WTC11 (cell line): ENCODE measurements around the gene BMP7. TPM values are rescaled to one million over a fixed set of nuclear protein-coding genes. Genes with fewer than 3 reads are reported as not detected.
A peak's percentile ranks its signal among the peaks of the same experiment; 100 is the strongest.

Source experiments
- ATAC-seq: fragments of 200-7000 bp; cut with Tn5 transposase; 2 replicates; pipeline ENCODE4 v1.10.0; 2021; ENCODE audit warnings: mild to moderate bottlenecking, moderate library complexity
- CTCF ChIA-PET: fragments of 300-600 bp; sonication (Branson Sonifier 250); formaldehyde crosslinking; loops from one replicate; lab custom pipeline; 2021; ENCODE audit warnings: antibody characterized with exemption; lab: Charles Lee
- POLR2A ChIA-PET: fragments of 350-600 bp; sonication (Branson Sonifier 250); formaldehyde crosslinking; loops from one replicate; lab custom pipeline; 2021; ENCODE audit warnings: antibody characterized with exemption; lab: Charles Lee
- DNase-seq: peaks from one replicate; pipeline ENCODE4 v3.0.0; 2021; ENCODE audit warnings: low spot score
- H3K27ac Mint-ChIP-seq: 2 replicates; pipeline ENCODE4 v1.8.0; 2021; ENCODE audit warnings: mixed read lengths
- H3K27me3 Mint-ChIP-seq: 2 replicates; pipeline ENCODE4 v1.8.0; 2021; ENCODE audit warnings: low read depth, mild to moderate bottlenecking, moderate library complexity, mixed read lengths
- H3K36me3 Mint-ChIP-seq: 2 replicates; pipeline ENCODE4 v1.8.0; 2021; ENCODE audit warnings: mixed read lengths
- H3K4me1 Mint-ChIP-seq: 2 replicates; pipeline ENCODE4 v1.8.0; 2022; ENCODE audit warnings: mixed read lengths
- H3K4me3 Mint-ChIP-seq: 2 replicates; pipeline ENCODE4 v1.8.0; 2021; ENCODE audit warnings: mild to moderate bottlenecking, moderate library complexity, mixed read lengths
- H3K9me3 Mint-ChIP-seq: 2 replicates; pipeline ENCODE4 v1.8.0; 2021; ENCODE audit warnings: mixed read lengths
- ARID4B ChIP-seq: sonication (generic); formaldehyde crosslinking; IDR thresholded peaks from 2 replicates; pipeline ENCODE4 v1.8.0; 2023; ENCODE audit warnings: missing genetic modification reagents, mild to moderate bottlenecking, borderline replicate concordance
- ATF6 ChIP-seq: sonication (generic); formaldehyde crosslinking; IDR thresholded peaks from 2 replicates; pipeline ENCODE4 v1.8.1; 2023; ENCODE audit warnings: mild to moderate bottlenecking, missing genetic modification reagents
- CBFB ChIP-seq: sonication (generic); formaldehyde crosslinking; IDR thresholded peaks from 2 replicates; pipeline ENCODE4 v1.8.1; 2022; ENCODE audit warnings: mild to moderate bottlenecking, low read depth, missing genetic modification reagents
- CREM ChIP-seq: sonication (generic); formaldehyde crosslinking; IDR thresholded peaks from 2 replicates; pipeline ENCODE4 v1.8.1; 2022; ENCODE audit warnings: mild to moderate bottlenecking, missing genetic modification reagents, moderate library complexity
- E2F1 ChIP-seq: sonication (generic); formaldehyde crosslinking; IDR thresholded peaks from 2 replicates; pipeline ENCODE4 v1.8.0; 2022; ENCODE audit warnings: mild to moderate bottlenecking, missing genetic modification reagents
- ERG ChIP-seq: fragments of 250-450 bp; sonication (Bioruptor Pico); IDR thresholded peaks from 2 replicates; pipeline ENCODE4 v1.8.0; 2021; ENCODE audit warnings: mild to moderate bottlenecking
- HMGA2 ChIP-seq: fragments of 250-450 bp; sonication (Bioruptor Pico); IDR thresholded peaks from 2 replicates; pipeline ENCODE4 v1.4.0; 2021; ENCODE audit warnings: mild to moderate bottlenecking, moderate library complexity
- JUN ChIP-seq: sonication (generic); formaldehyde crosslinking; IDR thresholded peaks from 2 replicates; pipeline ENCODE4 v1.8.0; 2023; ENCODE audit warnings: mild to moderate bottlenecking, missing genetic modification reagents
- MAX ChIP-seq: sonication (generic); formaldehyde crosslinking; IDR thresholded peaks from 2 replicates; pipeline ENCODE4 v1.8.0; 2022; ENCODE audit warnings: mild to moderate bottlenecking, missing genetic modification reagents
- NFATC4 ChIP-seq: fragments of 250-450 bp; sonication (Bioruptor Pico); IDR thresholded peaks from 2 replicates; pipeline ENCODE4 v1.9.0; 2021; ENCODE audit warnings: mild to moderate bottlenecking
- NR3C1 ChIP-seq: sonication (generic); formaldehyde crosslinking; conservative IDR thresholded peaks from 2 replicates; pipeline ENCODE4 v1.8.1; 2023; ENCODE audit warnings: low read depth, mild to moderate bottlenecking, missing genetic modification reagents
- RORB ChIP-seq: fragments of 250-450 bp; sonication (Bioruptor Pico); IDR thresholded peaks from 2 replicates; pipeline ENCODE4 v1.9.0; 2021; ENCODE audit warnings: mild to moderate bottlenecking
- SP1 ChIP-seq: sonication (generic); formaldehyde crosslinking; conservative IDR thresholded peaks from 2 replicates; pipeline ENCODE4 v1.8.1; 2022; ENCODE audit warnings: missing genetic modification reagents
- USF2 ChIP-seq: sonication (generic); formaldehyde crosslinking; IDR thresholded peaks from 2 replicates; pipeline ENCODE4 v1.8.1; 2023; ENCODE audit warnings: mild to moderate bottlenecking, missing genetic modification reagents, moderate library complexity
- ZNF219 ChIP-seq: sonication (generic); formaldehyde crosslinking; IDR thresholded peaks from 2 replicates; pipeline ENCODE4 v1.8.0; 2023; ENCODE audit warnings: missing genetic modification reagents, mild to moderate bottlenecking, borderline replicate concordance
- ZNF281 ChIP-seq: sonication (generic); formaldehyde crosslinking; IDR thresholded peaks from 2 replicates; pipeline ENCODE4 v1.8.0; 2023; ENCODE audit warnings: mild to moderate bottlenecking, missing genetic modification reagents
- ZNF423 ChIP-seq: fragments of 250-450 bp; sonication (Bioruptor Pico); IDR thresholded peaks from 2 replicates; pipeline ENCODE4 v2.1.2; 2022; ENCODE audit warnings: mild to moderate bottlenecking, moderate library complexity
- total RNA-seq: library from RNA; stranded (reverse); gene quantifications from 3 replicates; pipeline ENCODE4 v1.2.3, GENCODE V29; 2021
- TF ChIP-seq, protein P1 (sequence below): fragments of 250-450 bp; sonication (Bioruptor Pico); IDR thresholded peaks from 2 replicates; pipeline ENCODE4 v1.9.0; 2021; ENCODE audit warnings: mild to moderate bottlenecking, borderline replicate concordance

Gene BMP7
- total RNA-seq, 1 experiment from 2014 or later, result 40.7 TPM

DNA sequence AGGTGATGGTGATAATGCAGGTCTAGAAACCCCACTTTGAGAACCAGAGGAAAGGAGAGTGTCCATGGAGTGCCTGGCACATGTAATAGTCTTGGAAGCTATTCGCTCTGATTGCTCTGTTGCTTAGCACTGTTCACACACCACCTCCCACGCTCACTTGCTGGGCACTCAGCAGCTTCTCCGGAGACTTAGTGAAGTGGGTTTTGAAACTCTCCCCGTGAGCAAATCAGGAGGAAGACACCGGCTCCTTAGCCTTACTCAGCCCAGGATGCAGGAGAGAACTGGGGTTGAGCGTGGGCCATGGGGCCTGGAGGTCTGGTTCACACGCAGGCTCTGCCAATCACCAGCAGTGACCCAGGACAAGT, 22.2 kb downstream of the BMP7 start (continued):
- no peak for TF ChIP-seq MAX

DNA sequence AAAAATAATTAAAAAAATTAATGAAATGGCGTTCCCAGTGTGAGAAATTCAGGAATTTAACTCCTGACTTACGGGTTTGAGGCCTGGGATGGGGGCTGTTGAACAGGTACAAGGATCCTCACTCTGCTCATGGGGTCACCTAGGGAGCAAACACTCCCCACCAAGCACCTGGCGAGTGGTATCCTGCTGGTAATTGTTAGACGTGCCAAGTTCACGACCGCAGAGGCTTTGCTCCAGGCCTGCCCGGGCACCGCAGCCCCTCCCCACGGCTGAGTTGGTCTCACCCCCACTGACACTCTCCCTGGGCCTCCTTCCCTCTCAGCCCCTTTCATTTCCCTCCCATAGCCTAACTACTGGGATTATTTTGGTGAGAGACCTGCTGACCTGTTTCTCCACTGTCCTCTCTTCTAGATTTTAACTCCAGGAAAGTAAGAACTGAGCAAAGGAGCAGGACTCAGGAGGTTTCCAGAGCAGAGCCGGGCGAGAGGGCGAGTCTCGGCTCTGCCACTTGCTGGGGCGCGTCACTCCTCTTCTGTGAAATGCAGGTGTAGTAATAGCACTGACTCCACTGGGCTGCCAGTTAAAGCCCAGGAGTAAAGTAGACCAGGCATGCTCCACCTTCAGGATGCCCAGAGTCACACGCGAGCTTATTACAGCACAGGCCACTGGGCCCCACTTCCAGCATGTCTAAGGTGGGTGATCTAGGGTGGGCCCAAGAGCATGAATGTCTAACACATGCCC, 22.8 kb downstream of the BMP7 start:
- POLR2A ChIA-PET, result interaction anchor here (0.5 kb wide), 1 partner anchor 1329 kb away, joined by 5 read pairs; no protein-coding TSS in a partner anchor
- Mint-ChIP-seq H3K9me3 (peaks cover 36% of the 10 kb centered on the region), H3K36me3 (peaks cover 36% of the 10 kb centered on the region), H3K27ac (peak overlapping the region; percentile 37; the same call in 1 of the 2 replicates), H3K4me1 (peaks cover 15% of the 10 kb centered on the region), H3K4me3 (no peak overlapping the region), H3K27me3 (peaks cover 6% of the 10 kb centered on the region)
- CTCF ChIA-PET, result interaction anchor here (0.8 to 3.1 kb wide), 15 partner anchors 10 to 154 kb away, joined by 3 to 26 read pairs (median 6); partner anchors contain the start of gene SPO11
- DNase-seq, result no peak
- ATAC-seq, result peak; percentile 46; the same call in 1 of the 2 replicates
- TF ChIP-seq ERG (CRISPR knock-in tag) (no peak), ZNF219 (CRISPR knock-in tag) (no peak), ARID4B (CRISPR knock-in tag) (no peak), E2F1 (CRISPR knock-in tag) (no peak), ATF6 (no peak), NR3C1 (CRISPR knock-in tag) (no peak), HMGA2 (CRISPR knock-in tag) (no peak), RORB (CRISPR knock-in tag) (no peak), USF2 (CRISPR knock-in tag) (no peak), ZNF423 (CRISPR knock-in tag) (no peak), CREM (CRISPR knock-in tag) (no peak), CBFB (CRISPR knock-in tag) (no peak), NFATC4 (CRISPR knock-in tag) (no peak), SP1 (CRISPR knock-in tag) (no peak), JUN (CRISPR knock-in tag) (no peak), ZNF281 (CRISPR knock-in tag) (no peak)
- TF ChIP-seq, protein P1, sequence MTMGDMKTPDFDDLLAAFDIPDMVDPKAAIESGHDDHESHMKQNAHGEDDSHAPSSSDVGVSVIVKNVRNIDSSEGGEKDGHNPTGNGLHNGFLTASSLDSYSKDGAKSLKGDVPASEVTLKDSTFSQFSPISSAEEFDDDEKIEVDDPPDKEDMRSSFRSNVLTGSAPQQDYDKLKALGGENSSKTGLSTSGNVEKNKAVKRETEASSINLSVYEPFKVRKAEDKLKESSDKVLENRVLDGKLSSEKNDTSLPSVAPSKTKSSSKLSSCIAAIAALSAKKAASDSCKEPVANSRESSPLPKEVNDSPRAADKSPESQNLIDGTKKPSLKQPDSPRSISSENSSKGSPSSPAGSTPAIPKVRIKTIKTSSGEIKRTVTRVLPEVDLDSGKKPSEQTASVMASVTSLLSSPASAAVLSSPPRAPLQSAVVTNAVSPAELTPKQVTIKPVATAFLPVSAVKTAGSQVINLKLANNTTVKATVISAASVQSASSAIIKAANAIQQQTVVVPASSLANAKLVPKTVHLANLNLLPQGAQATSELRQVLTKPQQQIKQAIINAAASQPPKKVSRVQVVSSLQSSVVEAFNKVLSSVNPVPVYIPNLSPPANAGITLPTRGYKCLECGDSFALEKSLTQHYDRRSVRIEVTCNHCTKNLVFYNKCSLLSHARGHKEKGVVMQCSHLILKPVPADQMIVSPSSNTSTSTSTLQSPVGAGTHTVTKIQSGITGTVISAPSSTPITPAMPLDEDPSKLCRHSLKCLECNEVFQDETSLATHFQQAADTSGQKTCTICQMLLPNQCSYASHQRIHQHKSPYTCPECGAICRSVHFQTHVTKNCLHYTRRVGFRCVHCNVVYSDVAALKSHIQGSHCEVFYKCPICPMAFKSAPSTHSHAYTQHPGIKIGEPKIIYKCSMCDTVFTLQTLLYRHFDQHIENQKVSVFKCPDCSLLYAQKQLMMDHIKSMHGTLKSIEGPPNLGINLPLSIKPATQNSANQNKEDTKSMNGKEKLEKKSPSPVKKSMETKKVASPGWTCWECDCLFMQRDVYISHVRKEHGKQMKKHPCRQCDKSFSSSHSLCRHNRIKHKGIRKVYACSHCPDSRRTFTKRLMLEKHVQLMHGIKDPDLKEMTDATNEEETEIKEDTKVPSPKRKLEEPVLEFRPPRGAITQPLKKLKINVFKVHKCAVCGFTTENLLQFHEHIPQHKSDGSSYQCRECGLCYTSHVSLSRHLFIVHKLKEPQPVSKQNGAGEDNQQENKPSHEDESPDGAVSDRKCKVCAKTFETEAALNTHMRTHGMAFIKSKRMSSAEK (CRISPR knock-in tag), result no peak
